Loucy (cell line): Measurements from ENCODE around the gene GNAQ.

Source experiments
- EZH2phosphoT487 ChIP-seq: fragments of 200-600 bp; IDR thresholded peaks from 2 replicates; pipeline ENCODE4 v1.6.1; 2018; ENCODE audit warnings: antibody characterized with exemption, mild to moderate bottlenecking, moderate library complexity, borderline replicate concordance
- TF ChIP-seq, protein P1 (sequence below): fragments of 200-600 bp; sonication (generic); conservative IDR thresholded peaks from 2 replicates; pipeline ENCODE4 v1.5.1; 2014; ENCODE audit warnings: mild to moderate bottlenecking, antibody characterized with exemption, low read length

DNA sequence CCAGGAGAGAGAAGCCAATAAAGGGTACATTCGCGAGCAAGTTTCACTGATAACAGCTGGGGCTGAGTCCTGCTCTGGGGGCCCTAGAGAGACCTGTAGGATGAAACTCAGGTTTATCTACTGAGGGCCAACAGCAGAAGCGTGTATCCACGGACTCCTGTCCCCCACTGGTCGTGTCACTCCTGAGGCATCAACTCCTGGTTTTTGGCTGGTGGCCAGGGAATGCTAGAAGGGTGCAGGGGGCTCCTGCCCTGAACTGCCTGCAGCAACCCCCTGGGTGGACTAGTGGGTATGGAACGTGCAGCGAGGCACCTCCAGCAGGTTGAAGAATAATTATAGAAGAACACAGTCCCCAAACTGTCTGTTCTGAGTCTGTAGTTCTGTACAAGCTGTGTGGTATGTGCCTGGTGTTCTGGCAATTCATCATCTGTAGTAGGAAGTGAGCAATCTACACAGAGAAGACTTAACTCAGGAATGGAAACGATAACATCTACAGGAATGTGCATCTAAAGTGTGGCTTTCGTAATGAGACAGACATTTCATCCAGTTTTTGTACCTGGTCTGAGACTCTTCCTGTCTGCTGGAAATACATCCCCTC is 319.0 kb downstream of the GNAQ start:
- TF ChIP-seq, protein P1, sequence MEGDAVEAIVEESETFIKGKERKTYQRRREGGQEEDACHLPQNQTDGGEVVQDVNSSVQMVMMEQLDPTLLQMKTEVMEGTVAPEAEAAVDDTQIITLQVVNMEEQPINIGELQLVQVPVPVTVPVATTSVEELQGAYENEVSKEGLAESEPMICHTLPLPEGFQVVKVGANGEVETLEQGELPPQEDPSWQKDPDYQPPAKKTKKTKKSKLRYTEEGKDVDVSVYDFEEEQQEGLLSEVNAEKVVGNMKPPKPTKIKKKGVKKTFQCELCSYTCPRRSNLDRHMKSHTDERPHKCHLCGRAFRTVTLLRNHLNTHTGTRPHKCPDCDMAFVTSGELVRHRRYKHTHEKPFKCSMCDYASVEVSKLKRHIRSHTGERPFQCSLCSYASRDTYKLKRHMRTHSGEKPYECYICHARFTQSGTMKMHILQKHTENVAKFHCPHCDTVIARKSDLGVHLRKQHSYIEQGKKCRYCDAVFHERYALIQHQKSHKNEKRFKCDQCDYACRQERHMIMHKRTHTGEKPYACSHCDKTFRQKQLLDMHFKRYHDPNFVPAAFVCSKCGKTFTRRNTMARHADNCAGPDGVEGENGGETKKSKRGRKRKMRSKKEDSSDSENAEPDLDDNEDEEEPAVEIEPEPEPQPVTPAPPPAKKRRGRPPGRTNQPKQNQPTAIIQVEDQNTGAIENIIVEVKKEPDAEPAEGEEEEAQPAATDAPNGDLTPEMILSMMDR: no peak
- TF ChIP-seq EZH2phosphoT487: no peak
